ENCODE data around the gene COL11A2.
"Not testable (repeated sequence)": the region's sequence is repeated elsewhere in the genome, so short reads cannot be mapped to it uniquely, and the experiment has no call there.

COL11A2 gene
- total RNA-seq, result 1.6 to 4.5 (median 2.4) reads per million in 4 donors

DNA sequence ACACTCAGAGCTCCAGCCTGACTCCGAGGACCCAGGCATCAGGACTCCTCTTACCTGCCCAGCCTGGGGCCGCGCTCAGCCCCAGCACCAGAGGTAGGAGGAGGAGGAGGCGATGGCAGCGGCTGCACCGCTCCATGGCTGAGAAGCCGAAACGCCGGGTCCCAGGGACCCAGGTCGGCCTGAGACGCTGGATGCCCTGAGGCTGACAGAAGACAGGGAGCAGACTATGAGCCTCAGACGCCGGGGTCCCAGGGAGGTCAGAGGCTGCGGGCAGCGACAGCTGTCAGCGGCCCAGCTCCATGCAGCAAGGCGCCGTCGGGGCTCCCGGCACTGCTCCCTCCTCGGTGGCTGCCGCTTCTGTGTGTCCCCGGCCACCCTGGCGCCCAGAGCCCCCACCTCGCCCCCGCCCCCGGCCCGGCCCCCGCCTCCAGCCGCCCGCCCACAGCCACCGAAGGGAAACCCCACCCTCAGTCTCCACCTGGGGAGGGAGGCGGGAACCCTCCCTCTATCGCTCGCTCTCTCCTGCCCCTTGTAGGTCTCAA, at the start of gene COL11A2:
Gene COL11A2 (minus strand): TSS at position 363 of the 542 bp plus-strand sequence. CDS start 227 bp downstream, at position 136.
- DNase-seq, result peak in 2 of 5 donors; percentile 27 to 28

- peak in 1 of 5 donors; percentile 39 for DNase-seq
Observed at GRCh38 chr6:33241968-33242367, 49.7 kb upstream of the COL11A2 start.

GRCh38 chr6:33237741-33238140, 45.5 kb upstream of the COL11A2 start:
- no peak for DNase-seq

- no peak for DNase-seq
Observed at GRCh38 chr6:33236852-33237251, 44.6 kb upstream of the COL11A2 start.

DNA sequence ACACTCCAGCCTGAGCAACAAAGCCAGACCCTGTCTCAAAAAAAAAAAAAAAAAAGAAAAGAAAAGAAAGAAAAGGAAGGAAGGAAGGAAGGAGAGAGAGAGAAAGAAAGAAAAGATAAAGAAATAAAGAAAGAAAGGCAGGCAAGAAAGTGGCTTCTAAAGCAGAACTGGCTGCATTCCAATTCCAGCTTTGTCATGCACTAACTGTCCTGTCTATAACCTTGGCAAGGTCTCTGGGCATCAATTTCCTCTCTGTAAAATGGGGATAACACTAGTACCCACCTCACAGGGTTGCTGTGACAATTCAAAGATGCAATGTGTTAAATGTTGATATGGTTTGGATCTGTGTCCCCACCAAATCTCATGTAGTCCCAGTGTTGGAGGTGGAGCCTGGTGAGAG, 44.1 kb upstream of the COL11A2 start:
- no peak for DNase-seq

- no peak for DNase-seq
Observed at GRCh38 chr6:33235221-33235634, 43.0 kb upstream of the COL11A2 start.

- not testable (repeated sequence) for DNase-seq
Observed at GRCh38 chr6:33226503-33227120, 34.3 kb upstream of the COL11A2 start.

DNA sequence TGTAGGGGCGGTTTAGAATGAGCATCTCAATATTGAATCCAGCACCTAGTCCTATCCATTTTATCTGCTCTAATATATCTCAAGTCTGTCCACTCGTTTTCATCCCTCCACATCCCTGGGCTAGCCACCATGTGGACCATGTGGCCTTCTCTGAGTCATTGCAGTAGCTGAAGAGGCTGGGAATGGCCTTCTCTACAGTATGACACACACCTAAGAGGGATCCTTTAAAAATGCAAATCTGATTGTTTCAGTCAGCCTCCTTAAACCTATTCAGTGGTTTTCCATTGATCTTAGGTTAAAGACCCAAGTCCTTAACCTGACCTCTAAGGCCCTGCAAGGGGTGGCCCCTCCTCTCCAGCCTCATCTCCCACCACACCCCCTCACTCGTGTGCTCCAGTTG, 25.4 kb upstream of the COL11A2 start:
- no peak for DNase-seq

- no peak for DNase-seq
Observed at GRCh38 chr6:33217246-33217645, 25.0 kb upstream of the COL11A2 start.

- DNase-seq, result no peak
Observed at GRCh38 chr6:33216117-33216649, 23.9 kb upstream of the COL11A2 start.

- DNase-seq, result no peak
Observed at GRCh38 chr6:33215271-33216116, 23.2 kb upstream of the COL11A2 start.

GRCh38 chr6:33213989-33214335, 21.7 kb upstream of the COL11A2 start:
- no peak for DNase-seq

DNA sequence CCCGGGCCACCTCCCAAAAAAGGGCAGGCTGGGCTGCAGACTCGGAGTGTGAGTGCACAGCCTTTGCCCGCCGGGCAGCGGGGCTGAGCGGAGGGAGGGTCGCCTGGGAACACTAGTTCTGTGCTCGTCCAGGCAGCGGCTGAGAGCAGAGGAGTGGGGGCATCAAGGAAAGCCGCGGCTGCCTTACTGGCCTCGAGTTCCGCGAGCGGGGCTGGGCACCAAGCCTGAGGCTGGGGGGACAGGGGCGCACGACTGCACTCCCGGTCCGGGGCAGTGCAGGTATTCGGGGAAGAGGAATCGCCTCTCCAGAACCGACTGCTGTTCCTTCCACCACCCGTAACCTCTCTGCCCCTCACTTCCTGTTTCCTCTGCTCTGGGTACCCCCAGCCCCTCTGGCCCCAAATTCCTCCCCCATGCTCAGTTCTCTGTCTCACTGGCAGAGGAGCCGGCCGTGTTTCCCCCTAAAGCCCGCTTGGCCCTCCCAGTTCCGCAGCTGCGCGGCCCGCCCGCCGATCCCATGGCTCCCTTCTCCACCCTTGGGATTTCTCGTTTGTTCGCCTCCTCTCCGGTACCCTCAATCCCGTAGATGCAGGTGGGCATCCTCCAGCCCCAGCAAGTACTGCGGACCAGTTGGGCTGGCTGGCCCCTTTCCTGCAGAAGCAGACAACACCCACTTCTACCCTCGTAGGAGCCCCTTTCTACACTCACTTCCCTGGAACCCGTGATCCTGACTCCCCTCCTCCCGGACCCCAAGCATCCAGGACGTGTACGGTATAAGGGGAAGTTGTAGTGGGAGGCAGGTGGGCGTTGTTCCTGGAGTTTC, 21.1 kb upstream of the COL11A2 start:
- no peak for DNase-seq

GRCh38 chr6:33212857-33213165, 20.5 kb upstream of the COL11A2 start:
- DNase-seq, result no peak

GRCh38 chr6:33211666-33212422, 19.6 kb upstream of the COL11A2 start:
- no peak for DNase-seq

- no peak for DNase-seq
Observed at GRCh38 chr6:33211136-33211535, 18.9 kb upstream of the COL11A2 start.

GRCh38 chr6:33209856-33210255, 17.6 kb upstream of the COL11A2 start:
- no peak for DNase-seq

DNA sequence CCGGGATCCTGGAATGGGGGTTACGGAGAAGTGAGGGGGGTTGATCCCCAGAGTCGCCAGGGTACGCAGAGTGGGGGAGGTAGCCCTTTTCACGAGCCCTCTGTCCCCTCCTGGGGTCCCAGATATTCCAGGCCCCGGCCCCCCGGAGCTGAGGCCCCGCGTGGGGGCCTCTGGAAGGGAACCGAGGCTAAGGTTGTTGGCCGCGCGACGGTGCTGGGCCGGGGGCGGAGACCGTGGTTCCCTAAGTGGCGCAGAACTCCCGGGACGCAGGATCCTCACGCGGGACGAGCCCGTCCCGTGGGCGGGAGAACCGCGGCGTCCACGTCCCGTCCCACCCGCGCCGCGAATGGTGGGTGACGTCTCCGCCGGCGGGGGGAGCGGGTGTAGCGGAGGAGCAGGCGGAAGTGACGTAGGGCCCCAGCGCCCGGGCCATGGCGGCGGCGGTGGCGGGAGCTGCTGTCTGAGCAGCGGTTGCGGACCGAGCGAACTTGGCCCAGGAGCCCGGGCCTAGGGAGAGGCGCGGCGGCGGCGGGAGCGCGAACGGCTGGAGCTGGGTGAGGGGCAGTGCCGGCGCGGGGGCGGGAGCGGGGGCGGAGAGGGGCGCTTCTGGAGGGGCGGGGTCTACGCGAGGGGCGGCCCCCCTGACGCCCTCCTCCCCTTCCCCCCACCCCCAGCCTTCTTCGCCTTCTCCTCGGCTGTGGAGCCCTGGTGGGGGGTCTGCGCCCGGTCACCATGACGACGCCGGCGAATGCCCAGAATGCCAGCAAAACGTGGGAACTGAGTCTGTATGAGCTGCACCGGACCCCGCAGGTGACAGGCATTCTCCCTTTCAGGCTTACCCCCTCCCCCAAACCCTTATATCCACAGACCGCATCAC, 16.1 kb upstream of the COL11A2 start, which contains the start of gene RING1:
Gene RING1 (plus strand): TSS at position 410 of the 877 bp plus-strand sequence. CDS start 323 bp downstream, at position 733.
- DNase-seq, result peak; percentile 77 to 90 (median 85)

DNA sequence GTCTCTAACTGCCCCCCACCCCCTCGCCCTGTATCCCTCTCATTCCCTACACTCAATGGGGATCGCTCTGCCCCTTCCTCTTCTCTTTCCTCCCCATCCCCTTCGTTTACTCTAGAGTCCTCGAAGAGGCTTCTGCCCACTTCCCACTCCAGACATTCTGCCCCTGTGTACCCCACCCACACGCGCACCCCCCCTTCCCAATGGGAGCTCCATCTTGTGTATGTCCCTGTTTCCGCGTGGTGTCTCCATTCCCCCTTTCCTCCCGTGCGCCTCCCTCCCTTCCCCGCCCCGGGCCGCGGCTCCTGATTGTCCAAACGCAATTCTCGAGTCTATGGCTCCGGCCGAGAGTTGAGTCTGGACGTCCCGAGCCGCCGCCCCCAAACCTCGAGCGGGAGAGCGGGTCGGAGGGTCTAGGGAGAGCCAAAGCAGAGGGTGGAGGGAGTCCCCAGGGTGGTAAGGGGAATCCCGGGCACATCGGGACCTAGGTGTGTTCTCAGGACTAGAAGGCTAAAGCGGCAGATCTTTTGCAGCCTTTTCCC, 15.4 kb upstream of the COL11A2 start:
- no peak for DNase-seq

DNA sequence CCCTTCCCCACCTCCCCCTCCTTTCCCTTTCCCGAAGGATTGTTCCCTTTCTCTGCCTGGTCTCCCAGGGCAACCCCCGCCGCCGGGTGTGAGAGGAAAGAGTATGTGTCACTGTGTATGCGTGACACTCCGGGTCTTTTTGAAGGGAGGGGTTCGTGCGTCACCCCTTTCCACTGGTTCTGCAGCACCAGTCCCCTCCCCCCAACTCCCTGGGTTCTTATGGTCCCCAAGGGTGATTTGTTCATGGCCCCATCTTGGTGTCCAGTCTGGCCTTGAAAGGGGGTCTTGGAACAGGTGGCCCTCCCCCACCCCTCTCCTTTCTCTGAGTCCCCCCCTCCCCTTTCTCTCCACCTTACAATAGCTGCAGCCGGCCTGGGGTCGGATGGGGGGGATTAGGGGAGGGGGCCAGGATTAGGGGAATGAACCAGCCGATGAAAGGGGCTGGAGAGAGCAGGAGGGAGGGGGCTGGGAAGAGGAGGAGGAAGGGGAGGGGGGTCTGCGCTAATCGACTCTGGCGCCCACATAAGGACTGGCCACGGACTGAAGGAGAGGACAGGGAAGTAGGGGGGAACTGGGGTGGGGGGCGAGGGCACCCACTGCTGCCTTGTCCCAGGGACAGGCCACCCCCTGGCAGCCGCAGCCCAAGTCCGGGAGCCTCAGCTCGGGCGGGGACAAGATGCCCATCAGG, 14.7 kb upstream of the COL11A2 start:
- no peak for DNase-seq
